Upper lobe of left lung (tissue), 4 donors: ENCODE data around the gene CDCP2.

Experiments used
- POLR2A ChIP-seq, 4 donors: fragments of 450-650 bp; IDR thresholded peaks; one replicate each; pipeline ENCODE4 v1.5.1; 2016 to 2017; ENCODE audit warnings: antibody characterized with exemption in 4 of 4, mild to moderate bottlenecking in 2 of 4
- TF ChIP-seq, protein P1 (sequence below), 6 experiments: fragments of 450-650 bp in 4 of 6; fragments of 200-600 bp in 2 of 6; sonication (generic) in 2 of 6; IDR thresholded peaks; one replicate each; pipeline ENCODE4 v1.5.1; 2016 to 2019; ENCODE audit warnings: antibody characterized with exemption in 6 of 6

GRCh38 chr1:54091666-54092065 is 61.1 kb downstream of the CDCP2 start:
- TF ChIP-seq, protein P1, sequence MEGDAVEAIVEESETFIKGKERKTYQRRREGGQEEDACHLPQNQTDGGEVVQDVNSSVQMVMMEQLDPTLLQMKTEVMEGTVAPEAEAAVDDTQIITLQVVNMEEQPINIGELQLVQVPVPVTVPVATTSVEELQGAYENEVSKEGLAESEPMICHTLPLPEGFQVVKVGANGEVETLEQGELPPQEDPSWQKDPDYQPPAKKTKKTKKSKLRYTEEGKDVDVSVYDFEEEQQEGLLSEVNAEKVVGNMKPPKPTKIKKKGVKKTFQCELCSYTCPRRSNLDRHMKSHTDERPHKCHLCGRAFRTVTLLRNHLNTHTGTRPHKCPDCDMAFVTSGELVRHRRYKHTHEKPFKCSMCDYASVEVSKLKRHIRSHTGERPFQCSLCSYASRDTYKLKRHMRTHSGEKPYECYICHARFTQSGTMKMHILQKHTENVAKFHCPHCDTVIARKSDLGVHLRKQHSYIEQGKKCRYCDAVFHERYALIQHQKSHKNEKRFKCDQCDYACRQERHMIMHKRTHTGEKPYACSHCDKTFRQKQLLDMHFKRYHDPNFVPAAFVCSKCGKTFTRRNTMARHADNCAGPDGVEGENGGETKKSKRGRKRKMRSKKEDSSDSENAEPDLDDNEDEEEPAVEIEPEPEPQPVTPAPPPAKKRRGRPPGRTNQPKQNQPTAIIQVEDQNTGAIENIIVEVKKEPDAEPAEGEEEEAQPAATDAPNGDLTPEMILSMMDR (IDR thresholded peaks at IDR 0.05) = no peak
- TF ChIP-seq POLR2A (IDR thresholded peaks at IDR 0.05) = no peak
